Esophagus muscularis mucosa (tissue), 4 donors: Measurements from ENCODE around the gene GSE1.

ENCODE experiments used
- EP300 ChIP-seq: sonication (generic); formaldehyde crosslinking; IDR thresholded peaks from one replicate; pipeline ENCODE4 v1.6.1; 2017; ENCODE audit warnings: antibody characterized with exemption
- POLR2A ChIP-seq: fragments of 450-650 bp; IDR thresholded peaks from one replicate; pipeline ENCODE4 v1.6.1; 2017; ENCODE audit warnings: antibody characterized with exemption, moderate library complexity, mild to moderate bottlenecking, low read depth
- POLR2AphosphoS5 ChIP-seq, 2 donors: sonication (generic); formaldehyde crosslinking; IDR thresholded peaks; one replicate each; pipeline ENCODE4 v1.6.1; 2017; ENCODE audit warnings: antibody characterized with exemption in 2 of 2
- TF ChIP-seq, protein P1 (sequence below), 3 experiments: fragments of 200-600 bp in 2 of 3; fragments of 450-650 bp in 1 of 3; sonication (generic) in 2 of 3; IDR thresholded peaks; one replicate each; pipeline ENCODE4 v1.5.1; 2017 to 2019; ENCODE audit warnings: antibody characterized with exemption in 3 of 3, mild to moderate bottlenecking in 2 of 3, moderate library complexity in 1 of 3

DNA sequence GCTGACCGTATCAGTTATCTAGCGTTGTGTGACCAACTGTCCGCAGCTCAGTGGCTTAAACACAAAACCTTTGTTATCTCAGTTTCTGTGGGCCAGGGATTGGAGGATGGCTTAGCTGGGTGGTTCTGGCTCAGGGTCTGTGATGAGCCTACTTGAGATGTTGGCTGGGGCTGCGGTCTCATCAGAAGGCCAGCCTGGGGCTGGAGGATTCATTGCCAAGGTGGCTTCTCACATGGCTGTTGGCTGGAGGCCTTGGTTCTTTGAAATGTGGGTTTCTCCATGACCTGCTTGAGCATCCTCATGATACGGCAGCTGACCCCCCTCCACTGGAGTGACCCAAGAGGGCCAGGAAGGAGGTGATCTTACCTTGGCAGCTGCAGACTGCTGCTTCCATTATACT, 16.7 kb downstream of the GSE1 start:
- TF ChIP-seq, protein P1, sequence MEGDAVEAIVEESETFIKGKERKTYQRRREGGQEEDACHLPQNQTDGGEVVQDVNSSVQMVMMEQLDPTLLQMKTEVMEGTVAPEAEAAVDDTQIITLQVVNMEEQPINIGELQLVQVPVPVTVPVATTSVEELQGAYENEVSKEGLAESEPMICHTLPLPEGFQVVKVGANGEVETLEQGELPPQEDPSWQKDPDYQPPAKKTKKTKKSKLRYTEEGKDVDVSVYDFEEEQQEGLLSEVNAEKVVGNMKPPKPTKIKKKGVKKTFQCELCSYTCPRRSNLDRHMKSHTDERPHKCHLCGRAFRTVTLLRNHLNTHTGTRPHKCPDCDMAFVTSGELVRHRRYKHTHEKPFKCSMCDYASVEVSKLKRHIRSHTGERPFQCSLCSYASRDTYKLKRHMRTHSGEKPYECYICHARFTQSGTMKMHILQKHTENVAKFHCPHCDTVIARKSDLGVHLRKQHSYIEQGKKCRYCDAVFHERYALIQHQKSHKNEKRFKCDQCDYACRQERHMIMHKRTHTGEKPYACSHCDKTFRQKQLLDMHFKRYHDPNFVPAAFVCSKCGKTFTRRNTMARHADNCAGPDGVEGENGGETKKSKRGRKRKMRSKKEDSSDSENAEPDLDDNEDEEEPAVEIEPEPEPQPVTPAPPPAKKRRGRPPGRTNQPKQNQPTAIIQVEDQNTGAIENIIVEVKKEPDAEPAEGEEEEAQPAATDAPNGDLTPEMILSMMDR (IDR thresholded peaks at IDR 0.05) = no peak
- TF ChIP-seq POLR2AphosphoS5 (IDR thresholded peaks at IDR 0.05) (no peak), EP300 (no peak), POLR2A (no peak)
